Kidney (tissue), 14 donors: ENCODE data around the gene ANKRD63. TPM values are rescaled to one million over a fixed set of nuclear protein-coding genes. Genes with fewer than 3 reads are reported as not detected.
A peak's percentile ranks its signal among the peaks of the same experiment; 100 is the strongest.

ENCODE experiments used
- DNase-seq, 5 donors: peaks; one replicate each; pipeline ENCODE4 v3.0.0-alpha.2; 2013 to 2020
- FAIRE-seq: peaks from 2 replicates; lab custom pipeline; 2012; peaks lifted over from hg19 to GRCh38; lab: Jason Lieb, UNC
- H3K27ac ChIP-seq, 2 donors: one replicate each; pipeline ENCODE4 v1.7.0; 2013; ENCODE audit warnings: low read depth in 2 of 2, low read length in 2 of 2, inconsistent platforms in 1 of 2
- H3K27me3 ChIP-seq: one replicate; pipeline ENCODE4 v1.7.1; 2013; ENCODE audit warnings: low read length, inconsistent platforms; ENCODE audit not compliant: control insufficient read depth, insufficient read depth
- H3K36me3 ChIP-seq, 3 donors: one replicate each; pipeline versions ENCODE4 v1.7.0 to v1.7.1; 2013; ENCODE audit warnings: low read length in 3 of 3, control low read depth in 1 of 3, inconsistent platforms in 1 of 3; ENCODE audit not compliant: insufficient read depth in 3 of 3, control insufficient read depth in 2 of 3
- H3K4me1 ChIP-seq, 3 donors: one replicate each; pipeline versions ENCODE4 v1.7.0 to v1.7.1; 2013; ENCODE audit warnings: low read length in 3 of 3, inconsistent platforms in 1 of 3, low read depth in 1 of 3; ENCODE audit not compliant: control insufficient read depth in 2 of 3, insufficient read depth in 2 of 3
- H3K4me3 ChIP-seq, 3 donors: one replicate each; pipeline versions ENCODE4 v1.7.0 to v1.8.1; 2013; ENCODE audit warnings: low read length in 3 of 3, control low read depth in 1 of 3, inconsistent platforms in 1 of 3
- H3K9ac ChIP-seq, 3 donors: one replicate each; pipeline versions ENCODE4 v1.7.0 to v1.7.1; 2013; ENCODE audit warnings: low read length in 3 of 3, control low read depth in 1 of 3, inconsistent platforms in 1 of 3
- H3K9me3 ChIP-seq, 3 donors: one replicate each; pipeline versions ENCODE4 v1.7.0 to v1.7.1; 2013; ENCODE audit warnings: low read length in 3 of 3, control low read depth in 1 of 3, inconsistent platforms in 1 of 3; ENCODE audit not compliant: control insufficient read depth in 2 of 3, insufficient read depth in 1 of 3
- intact Hi-C: fragments of 100-400 bp; cut with DNase I; formaldehyde crosslinking; loops from one replicate; pipeline ENCODE4 v1.11.1; 2022
- polyA plus RNA-seq: library from polyadenylated mRNA; stranded (reverse); fragments of 350-450 nt; fragmentation: Illumina TruSeq; extraction: RNeasy Lipid Tissue Mini Kit (QIAGEN cat#74804); gene quantifications from one replicate; pipeline ENCODE4 v1.2.3, GENCODE V29; 2014; ENCODE audit warnings: low read depth, low replicate concordance; ENCODE audit not compliant: insufficient read depth
- total RNA-seq: library from RNA; stranded (reverse); fragmentation: NEBNext Ultra II Directional; extraction: Animal tissue kit (Norgen Biotek cat#: 25700); gene quantifications from one replicate; pipeline ENCODE4 v1.2.1, GENCODE V29; 2021
- TF ChIP-seq, protein P1 (sequence below): IDR thresholded peaks from 3 replicates; pipeline ENCODE4 v1.5.1; 2012; ENCODE audit warnings: mild to moderate bottlenecking, moderate library complexity, borderline replicate concordance; ENCODE audit not compliant: insufficient read depth; ENCODE audit errors: extremely low read depth
- donor health status: control.
- donor health status: control.
- donor health status: control.
- donor health status: control.
- donor health status: control.
- donor health status: DM: yes; HTN: yes; CAD: no.
- donor health status: Normal renal cell carcinoma (clear cell type).

ANKRD63 gene
- total and polyA plus RNA-seq, 2 donors from 2014 or later: not detected

DNA sequence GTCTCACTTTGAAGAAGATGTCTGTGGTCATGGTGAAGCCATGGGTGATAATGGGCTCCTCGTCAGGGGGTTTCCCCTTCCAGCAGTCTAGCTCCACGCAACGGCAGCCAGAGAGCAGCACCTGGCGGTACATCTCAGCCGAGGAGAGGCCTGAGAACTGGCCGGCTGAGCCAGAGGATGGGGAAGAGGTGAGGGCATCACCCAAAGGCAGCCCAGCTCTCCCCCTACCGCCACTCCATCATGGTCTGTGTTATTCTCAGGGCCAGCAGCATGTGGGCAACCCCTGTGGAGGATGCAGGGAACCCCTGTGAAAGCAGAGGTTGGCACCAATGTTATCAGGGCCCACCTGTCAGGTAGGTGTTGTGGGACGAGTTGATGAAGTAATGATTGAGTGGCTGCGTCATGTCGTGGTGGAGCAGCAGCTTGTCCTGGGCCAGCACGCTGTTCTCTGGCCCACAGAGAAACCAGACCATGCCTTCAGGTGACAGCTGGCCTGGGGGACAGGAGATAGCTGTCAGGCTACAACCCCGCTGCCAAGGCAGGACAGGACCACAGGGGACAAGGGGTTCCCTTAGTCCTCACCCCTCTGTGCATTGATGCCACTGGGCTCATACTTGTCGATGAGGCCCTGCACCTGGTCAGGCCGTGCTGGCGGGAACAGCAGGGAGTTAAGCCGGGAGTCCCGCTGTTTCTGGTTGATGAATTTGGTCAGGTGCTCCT lies 15.5 kb upstream of the ANKRD63 start:
- Histone ChIP-seq H3K27ac (no peak overlapping the region), H3K9me3 (peaks cover 0 to 6% (median 2%) of the 10 kb centered on the region in 3 donors), H3K27me3 (no peaks in the 10 kb centered on the region), H3K9ac (no peak overlapping the region), H3K4me3 (no peak overlapping the region), H3K36me3 (no peaks in the 10 kb centered on the region), H3K4me1 (no peaks in the 10 kb centered on the region)
- TF ChIP-seq, protein P1, sequence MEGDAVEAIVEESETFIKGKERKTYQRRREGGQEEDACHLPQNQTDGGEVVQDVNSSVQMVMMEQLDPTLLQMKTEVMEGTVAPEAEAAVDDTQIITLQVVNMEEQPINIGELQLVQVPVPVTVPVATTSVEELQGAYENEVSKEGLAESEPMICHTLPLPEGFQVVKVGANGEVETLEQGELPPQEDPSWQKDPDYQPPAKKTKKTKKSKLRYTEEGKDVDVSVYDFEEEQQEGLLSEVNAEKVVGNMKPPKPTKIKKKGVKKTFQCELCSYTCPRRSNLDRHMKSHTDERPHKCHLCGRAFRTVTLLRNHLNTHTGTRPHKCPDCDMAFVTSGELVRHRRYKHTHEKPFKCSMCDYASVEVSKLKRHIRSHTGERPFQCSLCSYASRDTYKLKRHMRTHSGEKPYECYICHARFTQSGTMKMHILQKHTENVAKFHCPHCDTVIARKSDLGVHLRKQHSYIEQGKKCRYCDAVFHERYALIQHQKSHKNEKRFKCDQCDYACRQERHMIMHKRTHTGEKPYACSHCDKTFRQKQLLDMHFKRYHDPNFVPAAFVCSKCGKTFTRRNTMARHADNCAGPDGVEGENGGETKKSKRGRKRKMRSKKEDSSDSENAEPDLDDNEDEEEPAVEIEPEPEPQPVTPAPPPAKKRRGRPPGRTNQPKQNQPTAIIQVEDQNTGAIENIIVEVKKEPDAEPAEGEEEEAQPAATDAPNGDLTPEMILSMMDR: no peak
- FAIRE-seq (no peak), DNase-seq (peak in 1 of 5 donors; percentile 48)
- intact Hi-C loops: no loop called here

DNA sequence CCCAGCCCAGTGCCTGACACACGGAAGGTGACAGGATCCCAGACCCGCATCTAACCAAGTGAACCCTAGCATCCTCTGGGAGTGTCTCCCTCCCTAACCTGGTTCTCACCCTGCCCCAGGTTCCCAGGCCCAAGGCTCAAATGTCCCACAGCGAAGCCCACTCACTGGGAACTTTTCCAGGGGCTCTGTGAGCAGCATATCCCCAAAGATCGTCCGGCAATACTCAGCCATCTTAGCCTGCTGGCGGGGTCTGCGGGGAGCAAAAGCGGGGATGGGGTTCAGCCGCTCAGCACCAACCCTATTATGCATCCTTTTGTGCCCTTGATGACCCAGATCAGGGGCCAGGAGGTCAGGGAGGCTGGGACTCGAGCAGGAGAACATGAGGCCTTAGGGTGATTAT lies 14.5 kb upstream of the ANKRD63 start:
- no peak for FAIRE-seq
- Histone ChIP-seq H3K36me3 (no peaks in the 10 kb centered on the region), H3K4me3 (no peak overlapping the region), H3K9me3 (peaks cover 0 to 6% (median 2%) of the 10 kb centered on the region in 3 donors), H3K27me3 (no peaks in the 10 kb centered on the region), H3K27ac (no peak overlapping the region), H3K9ac (no peak overlapping the region), H3K4me1 (no peaks in the 10 kb centered on the region)
- DNase-seq: no peak
- TF ChIP-seq, protein P1: no peak
- intact Hi-C loops: no loop called here

DNA sequence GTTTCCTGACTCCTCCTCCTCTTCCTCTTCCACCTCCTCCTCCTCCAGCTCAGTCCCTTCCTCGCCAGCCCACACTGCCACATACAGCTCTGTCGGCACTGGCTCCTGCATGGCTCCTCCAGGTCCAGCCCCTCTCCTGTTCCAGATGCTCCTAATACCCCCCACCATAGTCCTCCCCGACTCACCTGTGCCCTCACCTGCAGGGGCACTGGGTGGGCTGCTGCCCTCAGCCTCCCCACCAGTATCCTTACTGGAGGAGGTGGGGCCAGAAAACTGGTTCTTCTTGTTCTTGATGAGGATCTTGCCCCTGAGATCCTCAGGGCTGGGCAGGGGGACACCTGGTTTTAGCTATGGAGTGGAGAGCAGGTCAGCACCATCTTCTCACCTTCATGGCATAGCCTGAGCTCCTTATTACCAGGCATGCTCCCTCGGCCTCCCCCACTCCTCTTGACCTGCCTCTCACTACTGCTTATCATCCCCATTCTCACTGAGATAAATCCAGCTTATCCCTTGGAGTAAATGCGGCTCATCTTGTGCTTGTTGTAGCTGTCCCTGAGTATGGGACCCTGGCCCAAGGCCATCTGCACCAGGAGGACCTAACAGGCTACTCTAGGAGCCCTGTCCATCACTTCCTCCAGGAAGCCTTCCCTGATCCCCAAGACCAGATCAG lies 13.8 kb upstream of the ANKRD63 start:
- no peaks in the 10 kb centered on the region for H3K27me3 ChIP-seq
- FAIRE-seq (no peak), DNase-seq (peak in 1 of 5 donors; percentile 67)
- peaks cover 0 to 6% (median 2%) of the 10 kb centered on the region in 3 donors for H3K9me3 ChIP-seq
- no peaks in the 10 kb centered on the region for H3K4me1 ChIP-seq
- no peak overlapping the region for H3K27ac ChIP-seq
- no peak overlapping the region for H3K4me3 ChIP-seq
- TF ChIP-seq, protein P1: no peak
- no peak overlapping the region for H3K9ac ChIP-seq
- intact Hi-C loops: no loop called here
- no peaks in the 10 kb centered on the region for H3K36me3 ChIP-seq
